Vagina (tissue), 2 donors: ENCODE data around the gene TMX4.

Experiments used
- CTCF ChIP-seq, 3 experiments: fragments of 450-650 bp in 2 of 3; fragments of 200-600 bp in 1 of 3; sonication (generic) in 1 of 3; IDR thresholded peaks; one replicate each; pipeline ENCODE4 v1.5.1; 2017 to 2019; ENCODE audit warnings: antibody characterized with exemption in 3 of 3, mild to moderate bottlenecking in 2 of 3, moderate library complexity in 2 of 3
- POLR2A ChIP-seq, 2 donors: fragments of 450-650 bp; IDR thresholded peaks; one replicate each; pipeline ENCODE4 v1.6.1; 2017; ENCODE audit warnings: antibody characterized with exemption in 2 of 2, mild to moderate bottlenecking in 2 of 2, moderate library complexity in 2 of 2
- POLR2AphosphoS5 ChIP-seq, 2 donors: sonication (generic); formaldehyde crosslinking; IDR thresholded peaks; one replicate each; pipeline ENCODE4 v1.9.0; 2017; ENCODE audit warnings: antibody characterized with exemption in 2 of 2, mild to moderate bottlenecking in 2 of 2, low read depth in 1 of 2; ENCODE audit not compliant: insufficient read depth in 1 of 2

- TF ChIP-seq POLR2AphosphoS5 (IDR thresholded peaks at IDR 0.05; ENCODE audit: insufficient read depth in 1 of 2, low read depth in 1 of 2) (no peak), POLR2A (IDR thresholded peaks at IDR 0.05) (no peak), CTCF (IDR thresholded peaks at IDR 0.05) (no peak)
Measured at GRCh38 chr20:7994809-7995208, 24.8 kb downstream of the TMX4 start.
